Osteocyte (in vitro differentiated cells): ENCODE results near the gene SCGB2A2. TPM values are rescaled to one million over a fixed set of nuclear protein-coding genes. Genes with fewer than 3 reads are reported as not detected.

ENCODE experiments used
- DNase-seq: peaks from one replicate; pipeline ENCODE4 v3.0.0; 2021; ENCODE audit warnings: mixed read lengths; ENCODE audit not compliant: unreplicated experiment; ENCODE audit errors: extremely low spot score
- H3K27ac Mint-ChIP-seq: one replicate; pipeline ENCODE4 v1.8.0; 2021; ENCODE audit warnings: mild to moderate bottlenecking, mixed read lengths; ENCODE audit not compliant: unreplicated experiment
- H3K27me3 Mint-ChIP-seq: one replicate; pipeline ENCODE4 v1.8.0; 2021; ENCODE audit warnings: mixed read lengths; ENCODE audit not compliant: unreplicated experiment
- H3K36me3 Mint-ChIP-seq: one replicate; pipeline ENCODE4 v1.8.0; 2021; ENCODE audit warnings: mixed read lengths; ENCODE audit not compliant: unreplicated experiment
- H3K4me1 Mint-ChIP-seq: one replicate; pipeline ENCODE4 v1.8.0; 2021; ENCODE audit warnings: mixed read lengths; ENCODE audit not compliant: unreplicated experiment
- H3K4me3 Mint-ChIP-seq: one replicate; pipeline ENCODE4 v1.8.0; 2021; ENCODE audit warnings: mild to moderate bottlenecking, moderate library complexity, mixed read lengths; ENCODE audit not compliant: unreplicated experiment
- H3K9me3 Mint-ChIP-seq: one replicate; pipeline ENCODE4 v1.8.0; 2021; ENCODE audit warnings: mixed read lengths; ENCODE audit not compliant: unreplicated experiment
- CTCF ChIP-seq: fragments of 200-600 bp; sonication (generic); IDR thresholded peaks from 2 replicates; pipeline ENCODE4 v1.5.0; 2021; ENCODE audit warnings: antibody characterized with exemption, mild to moderate bottlenecking, moderate library complexity
- total RNA-seq: library from RNA; stranded (reverse); gene quantifications from 2 replicates; pipeline ENCODE4 v1.2.1, GENCODE V29; 2021

SCGB2A2 gene
- total RNA-seq, 1 donor from 2014 or later: not detected

GRCh38 chr11:62273789-62274275 lies 3.9 kb downstream of the SCGB2A2 start:
- TF ChIP-seq CTCF: no peak
- no peaks in the 10 kb centered on the region for H3K9me3 Mint-ChIP-seq
- no peak for DNase-seq
- H3K4me1 Mint-ChIP-seq: no peaks in the 10 kb centered on the region
- no peak overlapping the region for H3K27ac Mint-ChIP-seq
- no peak overlapping the region for H3K4me3 Mint-ChIP-seq
- H3K36me3 Mint-ChIP-seq: no peaks in the 10 kb centered on the region
- peaks cover 37% of the 10 kb centered on the region for H3K27me3 Mint-ChIP-seq

GRCh38 chr11:62280452-62280851 lies 10.5 kb downstream of the SCGB2A2 start:
- TF ChIP-seq CTCF: no peak
- peaks cover 4% of the 10 kb centered on the region for H3K9me3 Mint-ChIP-seq

GRCh38 chr11:62295504-62295903 lies 25.5 kb downstream of the SCGB2A2 start:
- no peak for DNase-seq
- H3K4me1 Mint-ChIP-seq: no peaks in the 10 kb centered on the region
- H3K4me3 Mint-ChIP-seq: no peak overlapping the region
- no peaks in the 10 kb centered on the region for H3K9me3 Mint-ChIP-seq
- no peaks in the 10 kb centered on the region for H3K36me3 Mint-ChIP-seq
- TF ChIP-seq CTCF: no peak
- peaks cover 8% of the 10 kb centered on the region for H3K27me3 Mint-ChIP-seq
- H3K27ac Mint-ChIP-seq: no peak overlapping the region

More at GRCh38 chr11:62280452-62280851, 10.5 kb downstream of the SCGB2A2 start:
- Mint-ChIP-seq H3K4me1 (no peaks in the 10 kb centered on the region), H3K36me3 (no peaks in the 10 kb centered on the region), H3K27ac (no peak overlapping the region), H3K4me3 (no peak overlapping the region), H3K27me3 (peaks cover 18% of the 10 kb centered on the region)
- DNase-seq: no peak

DNA sequence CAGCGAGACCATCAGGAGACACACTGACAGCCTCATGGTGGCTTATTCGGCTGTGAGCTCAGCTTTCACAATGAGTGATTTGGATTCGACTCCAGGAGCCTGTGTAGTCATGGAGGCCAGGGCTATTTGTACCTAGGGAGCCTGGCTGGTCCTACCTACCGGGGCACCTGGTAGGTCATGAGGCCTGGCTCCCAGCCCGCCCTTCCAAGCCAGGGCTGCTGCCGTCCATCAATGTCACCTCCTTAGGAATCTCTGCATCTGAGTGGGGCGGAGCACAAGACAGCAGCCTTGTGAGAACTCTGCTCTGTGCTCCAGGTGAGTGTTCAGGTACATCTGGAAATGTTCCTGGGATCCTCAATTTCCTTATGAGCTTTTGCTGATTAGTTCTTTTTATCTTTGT lies 29.0 kb downstream of the SCGB2A2 start, which contains the start of gene SCGB1D4:
SCGB1D4 (minus strand) TSS at position 101 of the 400 bp plus-strand sequence; CDS start at position 36, 65 bp downstream.
- Mint-ChIP-seq H3K27me3 (peaks cover 8% of the 10 kb centered on the region), H3K9me3 (no peaks in the 10 kb centered on the region), H3K4me1 (no peaks in the 10 kb centered on the region), H3K36me3 (no peaks in the 10 kb centered on the region), H3K27ac (no peak within 1 kb of the TSS), H3K4me3 (no peak within 1 kb of the TSS)
- DNase-seq: no peak
- TF ChIP-seq CTCF: no peak

- Mint-ChIP-seq H3K27ac (no peak overlapping the region), H3K4me3 (no peak overlapping the region), H3K27me3 (peaks cover 25% of the 10 kb centered on the region), H3K9me3 (peaks cover 3% of the 10 kb centered on the region), H3K4me1 (peaks cover 3% of the 10 kb centered on the region), H3K36me3 (no peaks in the 10 kb centered on the region)
- no peak for DNase-seq
- no peak for TF ChIP-seq CTCF
These were observed 36.3 kb downstream of the SCGB2A2 start for GRCh38 chr11:62306227-62306626.
